NK-92 treated with Interleukin-12 subunit alpha and Interleukin-12 subunit beta, amount 100 ng/mL, for 24 hours (cell line): ENCODE measurements around the gene NLN.
"Not testable (repeated sequence)": the region's sequence is repeated elsewhere in the genome, so short reads cannot be mapped to it uniquely, and the experiment has no call there.

ENCODE experiments used
- DNase-seq: peaks from one replicate; lab custom pipeline; 2025; lab: John Stamatoyannopoulos, UW

Gene NLN

GRCh38 chr5:65772963-65773362 lies 51.0 kb downstream of the NLN start:
- DNase-seq, result not testable (repeated sequence)

DNA sequence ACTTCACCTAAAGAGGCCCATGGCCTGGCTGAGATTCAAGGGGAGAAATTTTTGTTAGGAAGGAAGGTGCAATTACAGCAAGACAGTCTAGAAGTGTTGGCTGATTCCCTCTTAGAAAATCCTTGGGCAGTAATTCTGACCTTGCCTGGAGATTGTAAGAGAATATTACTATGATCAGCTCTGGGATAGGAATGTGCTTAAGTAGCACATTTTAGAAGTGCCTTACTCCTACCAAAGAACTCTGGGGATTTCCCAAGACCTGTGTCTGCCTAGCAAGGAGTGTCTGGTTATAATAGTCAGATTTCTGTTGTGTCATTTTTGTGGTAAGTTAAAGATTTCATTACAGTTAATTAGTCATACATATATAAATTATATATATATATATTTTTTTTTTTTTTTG lies 52.3 kb downstream of the NLN start:
- no peak for DNase-seq

DNA sequence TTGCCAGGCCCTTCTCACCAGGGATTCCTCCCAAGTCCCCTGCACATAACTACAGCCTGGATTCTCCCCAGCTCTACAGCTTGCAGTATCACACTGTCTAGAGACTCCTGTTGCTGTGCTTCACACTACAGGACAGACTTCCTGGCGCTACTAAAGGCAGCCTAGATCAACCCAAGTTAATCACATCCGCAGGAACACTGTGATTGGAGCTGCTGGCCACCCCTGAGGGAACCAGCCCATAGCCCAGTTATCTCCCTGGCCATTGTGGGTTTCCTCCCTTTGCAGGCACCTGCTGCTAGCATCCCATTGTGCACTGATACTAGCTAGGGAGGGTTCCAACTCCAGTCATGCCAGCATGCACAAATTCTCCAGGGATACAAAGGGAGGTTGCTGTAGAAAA lies 53.5 kb downstream of the NLN start:
- no peak for DNase-seq

DNA sequence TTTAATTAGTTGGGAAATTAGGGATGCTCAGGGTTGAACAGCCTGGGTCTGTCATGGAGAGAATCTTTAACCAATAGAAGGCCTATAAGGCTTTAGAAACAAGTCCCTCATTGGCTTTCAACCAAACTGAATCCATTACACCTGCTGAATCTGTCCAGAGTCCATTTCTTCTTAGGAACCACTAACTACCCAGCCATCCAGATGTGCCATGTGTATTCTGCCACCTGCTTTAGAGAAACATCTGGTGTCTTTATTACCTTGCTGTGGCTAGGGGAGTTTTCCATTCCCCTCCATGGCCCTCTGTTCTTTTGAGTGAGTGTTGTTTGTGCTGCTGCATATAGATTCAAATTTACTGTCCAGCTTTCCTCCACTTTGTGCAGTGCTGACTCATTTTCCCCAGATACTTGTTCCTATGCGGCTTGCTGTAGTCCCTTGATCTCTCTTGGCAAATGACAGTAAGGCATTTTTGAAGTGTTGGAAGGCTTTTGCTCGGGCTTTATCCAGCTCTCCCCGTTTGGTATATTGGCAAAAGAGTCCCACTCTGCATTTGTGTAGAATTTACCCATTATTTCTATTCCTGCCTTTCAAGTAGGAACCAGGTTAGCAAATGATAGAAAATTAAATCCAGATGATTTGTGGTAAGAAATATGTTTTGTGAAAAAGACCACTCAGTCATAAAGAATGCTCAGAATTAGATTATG lies 54.6 kb downstream of the NLN start:
- DNase-seq, result no peak

DNA sequence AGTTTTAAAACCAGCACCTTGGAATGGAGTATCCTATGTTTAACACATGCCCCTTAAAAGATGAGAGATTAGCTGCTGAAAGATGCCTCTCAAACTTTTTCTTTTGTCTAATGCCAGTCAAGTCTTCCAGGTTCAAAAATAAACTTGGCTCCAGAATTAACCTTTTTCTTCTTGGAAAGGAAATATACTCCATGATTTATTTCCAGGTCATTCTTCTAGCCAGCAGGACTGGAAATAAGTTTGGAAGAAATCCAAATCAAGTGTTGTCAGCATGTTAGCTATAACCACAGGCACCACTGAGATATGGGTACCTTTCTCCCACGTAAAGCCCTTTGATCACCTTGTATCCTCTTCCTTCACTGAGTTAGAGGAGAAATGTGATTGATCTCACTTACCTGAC lies 56.1 kb downstream of the NLN start:
- no peak for DNase-seq

DNA sequence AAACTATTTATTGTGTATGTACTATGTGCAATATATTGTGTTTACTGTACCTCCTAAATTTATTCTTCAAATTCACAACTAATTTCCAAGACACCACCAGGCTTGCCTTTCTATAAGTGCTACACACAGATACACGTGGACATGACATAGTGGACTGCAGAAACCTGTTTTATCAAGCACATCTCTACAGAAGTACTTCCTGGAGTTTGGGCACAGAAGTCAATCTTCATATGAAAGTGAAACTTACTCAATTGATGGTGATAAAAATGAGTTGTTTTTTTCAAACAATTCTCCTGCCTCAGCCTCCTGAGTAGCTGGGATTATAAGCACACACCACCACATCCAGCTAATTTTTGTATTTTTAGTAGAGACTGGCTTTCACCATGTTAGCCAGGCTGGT lies 57.6 kb downstream of the NLN start:
- no peak for DNase-seq

GRCh38 chr5:65788296-65788695 lies 66.3 kb downstream of the NLN start:
- not testable (repeated sequence) for DNase-seq

- no peak for DNase-seq
Observed at GRCh38 chr5:65790371-65791163, 68.6 kb downstream of the NLN start.

DNA sequence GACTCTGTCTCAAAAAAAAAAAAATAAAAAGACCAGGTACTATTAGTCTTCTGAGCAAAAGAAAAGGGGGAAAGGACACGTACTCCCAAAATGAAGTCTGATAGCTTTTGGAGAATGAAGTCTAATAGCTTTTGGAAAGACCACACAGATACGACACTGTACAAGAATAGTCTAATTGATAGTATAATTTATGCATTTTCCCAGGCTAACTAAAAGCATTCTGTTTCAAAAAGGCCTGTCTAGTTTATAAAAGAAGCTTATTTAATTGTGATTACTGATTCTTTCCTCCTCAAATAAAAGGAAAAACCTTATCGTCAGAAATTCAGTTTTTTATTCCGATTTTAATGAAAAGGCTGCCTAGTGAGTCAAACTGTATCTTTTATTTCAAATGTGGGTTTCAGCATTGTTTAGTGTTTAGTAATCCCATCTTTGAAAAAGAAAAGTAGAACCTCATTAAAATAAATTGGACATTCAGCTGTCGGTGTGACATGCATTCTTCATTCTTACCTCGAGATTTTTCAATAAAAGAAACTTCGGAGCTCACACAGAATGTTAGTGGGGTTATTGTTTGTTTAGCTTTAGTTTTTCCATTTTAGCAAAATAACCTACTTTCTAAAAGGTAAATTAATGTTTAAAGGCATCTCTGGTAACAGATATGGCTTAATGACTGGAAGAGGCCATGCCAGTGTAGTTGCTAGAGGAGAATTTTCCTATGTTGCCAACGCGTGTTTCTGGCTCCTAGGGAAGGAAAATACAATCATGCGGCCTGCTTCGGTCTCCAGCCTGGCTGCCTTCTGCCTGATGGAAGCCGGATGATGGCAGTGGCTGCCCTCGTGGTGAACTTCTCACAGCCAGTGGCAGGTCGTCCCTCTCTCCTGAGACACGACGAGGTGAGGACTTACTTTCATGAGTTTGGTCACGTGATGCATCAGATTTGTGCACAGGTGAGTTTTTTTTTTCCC lies 70.0 kb downstream of the NLN start:
- no peak for DNase-seq

GRCh38 chr5:65796269-65796668 lies 74.3 kb downstream of the NLN start:
- no peak for DNase-seq

- DNase-seq, result no peak
Observed at GRCh38 chr5:65796751-65797316, 74.8 kb downstream of the NLN start.

DNA sequence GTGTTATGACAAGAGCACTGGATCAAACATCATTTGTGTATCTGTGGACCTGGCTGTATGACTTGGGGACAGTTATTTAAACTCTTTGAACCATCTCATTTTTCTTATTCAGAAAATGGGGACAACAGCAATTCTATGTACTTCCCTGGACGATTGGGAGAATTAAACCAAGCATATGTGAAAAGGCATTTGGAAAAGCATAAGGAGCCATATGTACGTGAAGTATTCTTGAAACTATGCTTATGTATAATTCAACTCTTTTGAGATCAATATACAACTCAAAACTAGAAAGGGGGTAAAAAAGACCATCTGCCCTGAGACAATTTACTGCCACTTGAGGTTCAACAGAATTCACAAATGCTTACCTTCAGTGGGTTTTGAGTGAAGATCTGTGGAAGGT lies 75.5 kb downstream of the NLN start:
- DNase-seq, result no peak

DNA sequence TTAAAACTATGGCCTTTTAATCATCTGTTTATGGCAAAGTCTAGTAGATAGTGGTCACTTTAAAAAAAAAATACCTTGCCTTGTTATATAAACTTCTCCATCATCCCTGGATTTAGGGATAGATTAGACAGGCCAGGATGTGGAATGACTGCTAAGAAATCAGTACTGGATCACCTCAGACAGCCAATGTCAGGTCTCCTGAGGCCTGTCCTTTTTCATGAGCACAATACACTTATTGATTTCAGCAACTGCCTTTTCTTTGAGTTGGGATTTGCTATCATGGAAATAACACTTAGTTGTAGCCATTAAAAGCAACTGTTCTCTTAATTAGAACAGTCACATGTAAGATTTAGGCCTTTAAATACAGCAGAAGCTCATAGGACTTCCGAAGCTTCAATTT lies 77.9 kb downstream of the NLN start:
- no peak for DNase-seq

- no peak for DNase-seq
Observed at GRCh38 chr5:65800775-65801174, 78.8 kb downstream of the NLN start.

DNA sequence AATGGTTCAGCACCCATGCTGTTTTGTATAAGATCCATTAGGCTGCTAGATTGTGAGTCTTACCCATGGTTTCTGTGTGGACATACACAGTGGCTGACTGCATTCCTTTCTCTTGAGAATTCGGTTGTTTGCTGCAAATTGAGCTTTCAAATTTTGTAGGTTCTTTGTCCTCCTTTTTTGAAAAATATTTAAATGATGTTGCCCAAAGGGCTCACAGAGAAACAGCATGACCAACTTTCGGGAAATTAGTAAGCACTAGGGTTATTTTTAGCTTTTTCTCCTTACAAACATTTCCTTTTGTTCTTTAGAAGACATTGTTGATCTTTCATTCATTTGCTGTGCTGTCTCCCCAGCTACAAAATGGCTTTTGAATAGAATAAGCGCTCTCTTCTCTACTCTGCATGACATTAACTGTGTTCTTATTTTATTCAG lies 79.4 kb downstream of the NLN start:
- DNase-seq, result no peak

- DNase-seq, result no peak
Observed at GRCh38 chr5:65802080-65802479, 80.1 kb downstream of the NLN start.

GRCh38 chr5:65802820-65803219 lies 80.8 kb downstream of the NLN start:
- DNase-seq, result no peak

DNA sequence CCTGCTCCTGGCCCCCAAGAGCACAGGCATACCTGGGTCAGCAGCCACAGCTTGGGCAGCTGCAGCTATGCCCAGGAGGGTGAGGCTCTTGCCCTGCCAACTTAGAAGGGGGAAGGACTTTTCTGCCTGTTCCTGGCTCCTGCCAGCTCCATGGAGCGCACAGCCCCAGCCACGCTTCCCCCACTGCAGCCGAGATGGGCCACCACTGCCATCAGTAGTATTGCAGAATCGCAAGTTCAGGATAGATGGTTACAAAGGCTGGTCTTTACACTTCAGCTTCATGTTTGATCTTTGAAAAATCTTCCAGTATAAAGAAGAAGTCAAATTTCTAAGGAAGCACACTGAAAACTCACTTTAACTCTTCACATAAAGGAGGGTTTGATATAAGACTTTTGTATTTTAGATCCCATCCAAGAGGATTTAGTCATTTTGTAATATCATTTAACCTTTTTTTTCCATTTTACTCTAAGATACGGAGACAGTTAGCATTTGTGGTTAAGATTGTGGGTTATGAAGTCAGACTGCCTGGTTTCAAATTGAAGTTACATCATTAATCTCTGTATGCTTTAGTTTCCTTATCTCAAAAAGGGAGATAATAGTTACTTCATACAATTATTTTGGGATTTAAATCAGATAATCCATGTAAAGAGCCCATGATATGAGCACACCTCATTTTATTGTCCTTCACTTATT lies 81.8 kb downstream of the NLN start:
- DNase-seq, result no peak

DNA sequence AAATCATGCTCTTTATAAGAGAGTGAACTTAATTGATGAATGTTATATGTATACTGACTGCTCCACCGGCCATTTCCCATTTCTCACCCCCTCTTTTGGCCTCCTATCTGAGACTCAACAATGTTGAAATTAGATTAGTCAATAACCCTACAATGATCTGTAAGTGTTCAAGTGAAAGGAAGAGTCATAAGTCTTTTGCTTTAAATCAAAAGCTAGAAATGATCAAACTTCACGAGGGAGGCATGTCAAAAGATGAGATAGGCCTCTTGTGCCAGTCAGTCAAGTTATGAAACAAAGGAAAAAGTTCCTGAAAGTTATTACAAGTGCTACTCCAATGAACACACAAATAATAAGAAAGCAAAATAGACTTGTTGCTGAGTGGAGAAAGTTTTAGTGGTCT lies 83.1 kb downstream of the NLN start:
- no peak for DNase-seq

- DNase-seq, result not testable (repeated sequence)
Observed at GRCh38 chr5:65807494-65807893, 85.5 kb downstream of the NLN start.

DNA sequence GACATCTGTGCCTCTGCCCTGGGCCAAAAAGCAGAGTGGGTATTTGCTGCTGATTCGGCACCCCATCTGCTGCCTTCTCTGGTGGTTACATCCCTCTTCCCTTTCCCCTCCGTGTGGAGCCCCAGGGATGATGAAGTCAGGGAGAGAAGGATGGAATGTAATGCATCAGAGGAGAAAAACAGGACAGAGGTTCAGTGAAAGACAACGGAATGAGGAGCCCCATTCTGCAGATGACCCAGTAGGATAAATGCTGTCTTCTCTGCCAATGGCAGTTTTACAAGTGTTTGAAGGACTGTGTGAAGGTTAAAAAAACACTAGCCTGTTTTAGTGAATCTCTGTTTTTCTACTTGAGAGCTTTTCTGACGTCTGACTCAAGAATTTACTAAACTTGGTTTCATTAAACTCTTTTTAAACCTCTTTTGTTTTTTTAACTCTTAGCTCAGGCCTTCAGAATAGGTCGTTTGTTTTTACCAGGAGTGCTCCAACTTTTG lies 86.3 kb downstream of the NLN start:
- no peak for DNase-seq
